B cell (primary cell): ENCODE results near the gene CPM. TPM values are rescaled to one million over a fixed set of nuclear protein-coding genes. Genes with fewer than 3 reads are reported as not detected.

Experiments used
- ATAC-seq: fragments of 200-7000 bp; cut with Tn5 transposase; one replicate; pipeline ENCODE4 v1.10.0; 2021; ENCODE audit warnings: low read depth, mild to moderate bottlenecking, moderate number of reproducible peaks, moderate library complexity
- CTCF ChIA-PET: fragments of 350-600 bp; sonication (Branson Sonifier 250); formaldehyde crosslinking; loops from one replicate; lab custom pipeline; 2021; ENCODE audit warnings: antibody characterized with exemption, inconsistent platforms; lab: Charles Lee
- POLR2A ChIA-PET: fragments of 350-600 bp; sonication (Branson Sonifier 250); formaldehyde crosslinking; loops from one replicate; lab custom pipeline; 2021; ENCODE audit warnings: antibody characterized with exemption; lab: Charles Lee
- DNase-seq: peaks from one replicate; pipeline ENCODE4 v3.0.0; 2013
- H2AFZ ChIP-seq: 2 replicates; pipeline ENCODE4 v1.6.1; 2012; ENCODE audit warnings: mild to moderate bottlenecking, low read depth, low read length; ENCODE audit not compliant: insufficient read depth, poor library complexity, severe bottlenecking
- H3K27ac ChIP-seq, 2 donors: 1 replicate in 1 of 2; 2 replicates in 1 of 2; pipeline ENCODE4 v1.5.1; 2012 to 2013; ENCODE audit warnings: low read length in 2 of 2, mild to moderate bottlenecking in 2 of 2, moderate library complexity in 1 of 2
- H3K27me3 ChIP-seq, 4 experiments: fragments of 200-600 bp in 1 of 4; sonication (generic) in 1 of 4; replicated peaks in 1 of 4; 1 replicate in 2 of 4; 2 replicates in 2 of 4; pipeline versions ENCODE4 v1.6.1 to v1.7.0; 2013 to 2016; ENCODE audit warnings: low read length in 3 of 4, mild to moderate bottlenecking in 2 of 4, mixed read lengths in 1 of 4, moderate library complexity in 1 of 4; ENCODE audit not compliant: insufficient read depth in 4 of 4, control insufficient read depth in 3 of 4; ENCODE audit errors: control extremely low read depth in 1 of 4
- H3K36me3 ChIP-seq, 2 experiments: replicated peaks in 1 of 2; 1 replicate in 1 of 2; 2 replicates in 1 of 2; pipeline versions ENCODE4 v1.6.1 to v1.7.1; 2013; ENCODE audit warnings: low read length in 1 of 2; ENCODE audit not compliant: insufficient read depth in 2 of 2, control insufficient read depth in 1 of 2; ENCODE audit errors: control extremely low read depth in 1 of 2, extremely low read depth in 1 of 2
- H3K4me1 ChIP-seq, 2 donors: fragments of 200-600 bp in 1 of 2; sonication (generic) in 1 of 2; 1 replicate in 1 of 2; 2 replicates in 1 of 2; pipeline versions ENCODE4 v1.5.1 to v1.6.1; 2013 to 2017; ENCODE audit warnings: low read length in 2 of 2; ENCODE audit not compliant: control insufficient read depth in 2 of 2, insufficient read depth in 2 of 2
- H3K4me2 ChIP-seq: replicated peaks from 2 replicates; pipeline ENCODE3; 2012; ENCODE audit warnings: mild to moderate bottlenecking, low read depth, low read length; ENCODE audit not compliant: poor library complexity, severe bottlenecking
- H3K4me3 ChIP-seq, 5 experiments: fragments of 200-600 bp in 1 of 5; sonication (generic) in 1 of 5; 1 replicate in 3 of 5; 2 replicates in 2 of 5; pipeline versions ENCODE4 v1.5.1 to v1.7.0; 2011 to 2016; ENCODE audit warnings: low read length in 4 of 5, mild to moderate bottlenecking in 4 of 5, low read depth in 2 of 5, control low read depth in 1 of 5, moderate library complexity in 1 of 5; ENCODE audit not compliant: insufficient read depth in 1 of 5; ENCODE audit errors: control extremely low read depth in 1 of 5, extremely low read depth in 1 of 5
- H3K79me2 ChIP-seq: fragments of 200-600 bp; sonication (generic); one replicate; pipeline ENCODE4 v1.6.0; 2016; ENCODE audit warnings: low read length; ENCODE audit not compliant: control insufficient read depth, insufficient read depth
- H3K9ac ChIP-seq: fragments of 200-600 bp; sonication (generic); 2 replicates; pipeline ENCODE4 v1.6.1; 2017; ENCODE audit warnings: mild to moderate bottlenecking, low read length, moderate library complexity
- H3K9me3 ChIP-seq, 3 donors: one replicate each; pipeline versions ENCODE4 v1.6.1 to v1.7.1; 2013; ENCODE audit warnings: low read length in 2 of 3; ENCODE audit not compliant: control insufficient read depth in 2 of 3, insufficient read depth in 1 of 3; ENCODE audit errors: control extremely low read depth in 1 of 3
- H4K20me1 ChIP-seq: 2 replicates; pipeline ENCODE4 v1.6.0; 2012; ENCODE audit warnings: mild to moderate bottlenecking, low read length; ENCODE audit not compliant: insufficient read depth, control insufficient read depth, poor library complexity, severe bottlenecking
- H3K27ac Mint-ChIP-seq: one replicate; pipeline ENCODE4 v1.8.0; 2021; ENCODE audit warnings: mixed read lengths
- H3K27me3 Mint-ChIP-seq: one replicate; pipeline ENCODE4 v1.8.0; 2021; ENCODE audit warnings: mixed read lengths
- H3K4me1 Mint-ChIP-seq: one replicate; pipeline ENCODE4 v1.8.0; 2021; ENCODE audit warnings: mixed read lengths
- H3K4me3 Mint-ChIP-seq: one replicate; pipeline ENCODE4 v1.8.0; 2021; ENCODE audit warnings: mixed read lengths
- H3K9me3 Mint-ChIP-seq: one replicate; pipeline ENCODE4 v1.8.0; 2022; ENCODE audit warnings: mixed read lengths; ENCODE audit not compliant: insufficient read depth
- CTCF ChIP-seq: fragments of 200-600 bp; IDR thresholded peaks from one replicate; pipeline ENCODE4 v1.8.0; 2022; ENCODE audit warnings: antibody characterized with exemption, mild to moderate bottlenecking
- EZH2 ChIP-seq: IDR thresholded peaks from 2 replicates; pipeline ENCODE4 v1.6.1; 2012; ENCODE audit warnings: borderline replicate concordance, low read depth, mild to moderate bottlenecking, moderate library complexity, low read length; ENCODE audit not compliant: insufficient read depth, poor library complexity, severe bottlenecking
- WGBS: methylation state at CpG from one replicate; pipeline ENCODE4 v1.1.5; 2013; ENCODE audit warnings: missing lambda C conversion rate; ENCODE audit not compliant: insufficient coverage; 5-methylcytosine and 5-hydroxymethylcytosine counted together
- intact Hi-C: fragments of 100-400 bp; cut with micrococcal nuclease; formaldehyde crosslinking; loops from one replicate; pipeline ENCODE4 v1.10.0; 2022
- polyA plus RNA-seq: library from polyadenylated mRNA; depleted of rRNA; stranded (reverse); fragments of >200 nt; gene quantifications from 2 replicates; pipeline ENCODE4 v1.2.3, GENCODE V29; 2012
- total RNA-seq, 2 donors: library from RNA; stranded (reverse); fragments of 120-200 nt in 1 of 2; gene quantifications; 1 replicate in 1 of 2; 2 replicates in 1 of 2; pipeline versions ENCODE4 v1.2.3 to v1.2.4, GENCODE V29; 2013 to 2022

CPM gene
- total and polyA plus RNA-seq, 2 donors (not counting 1 experiment from before 2014, with no cell fraction given), result 1.2 to 5.0 TPM

- ChIA-PET POLR2A (no interaction called here), CTCF (no interaction called here)
- Histone ChIP-seq H3K79me2 (peaks cover 11% of the 10 kb centered on the region), H3K27ac (no peak overlapping the region), H3K4me2 (no peak overlapping the region), H4K20me1 (no peaks in the 10 kb centered on the region), H3K9ac (no peak overlapping the region), H3K36me3 (no peaks in the 10 kb centered on the region), H3K9me3 (no peaks in the 10 kb centered on the region), H3K27me3 (no peaks in the 10 kb centered on the region), H3K4me1 (peaks cover 45 to 47% of the 10 kb centered on the region in 2 donors), H2AFZ (no peak overlapping the region), H3K4me3 (no peak overlapping the region)
- no peaks in the 10 kb centered on the region for H3K27me3 Mint-ChIP-seq
- H3K27ac Mint-ChIP-seq, result no peak overlapping the region
- peaks cover 50% of the 10 kb centered on the region for H3K4me1 Mint-ChIP-seq
- no peaks in the 10 kb centered on the region for H3K9me3 Mint-ChIP-seq
- TF ChIP-seq EZH2, result no peak
- no peak for TF ChIP-seq CTCF
- no peak for ATAC-seq
- 92% methylated on average over 2 of the region's 3 CpGs for WGBS
- H3K4me3 Mint-ChIP-seq, result no peak overlapping the region
- no peak for DNase-seq
- intact Hi-C loops, result no loop called here
Observed at GRCh38 chr12:68893741-68894140, 39.2 kb downstream of the CPM start.

DNA sequence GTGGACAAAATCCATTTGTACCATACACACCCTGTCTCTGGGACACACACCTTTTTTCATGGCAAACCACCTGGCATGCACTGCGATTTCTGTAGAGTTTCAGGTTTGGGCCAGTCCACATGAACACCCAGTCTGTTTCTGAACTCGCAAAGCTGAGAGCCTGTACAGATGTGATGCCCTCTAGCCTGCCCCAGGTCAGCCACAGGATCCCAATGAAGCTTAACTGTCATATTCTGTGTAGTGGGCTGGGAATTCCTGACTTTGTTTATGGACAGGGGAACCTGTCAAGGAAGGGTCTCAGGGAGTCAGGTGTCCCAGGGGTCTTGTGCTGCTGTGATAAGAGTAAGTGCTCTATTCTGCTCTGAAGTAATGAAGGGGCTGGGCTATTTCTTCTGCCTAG, 39.8 kb downstream of the CPM start:
- no peaks in the 10 kb centered on the region for H3K27me3 Mint-ChIP-seq
- no peaks in the 10 kb centered on the region for H3K36me3 ChIP-seq
- no peaks in the 10 kb centered on the region for H4K20me1 ChIP-seq
- ChIA-PET CTCF (no interaction called here), POLR2A (interaction anchor here (0.6 kb wide), 1 partner anchor 122 kb away, joined by 3 read pairs; no protein-coding TSS in a partner anchor)
- DNase-seq (no peak), ATAC-seq (no peak)
- peaks cover 44 to 46% of the 10 kb centered on the region in 2 donors for H3K4me1 ChIP-seq
- H3K4me1 Mint-ChIP-seq, result peaks cover 52% of the 10 kb centered on the region
- H3K4me3 Mint-ChIP-seq, result no peak overlapping the region
- H3K27me3 ChIP-seq, result no peaks in the 10 kb centered on the region
- TF ChIP-seq EZH2 (no peak), CTCF (no peak)
- WGBS, result 94% methylated on average over 2 of the region's 2 CpGs
- intact Hi-C loops, result no loop called here
- no peak overlapping the region for H3K4me3 ChIP-seq
- no peak overlapping the region for H3K27ac Mint-ChIP-seq
- no peak overlapping the region for H3K9ac ChIP-seq
- no peaks in the 10 kb centered on the region for H3K9me3 Mint-ChIP-seq
- no peak overlapping the region for H2AFZ ChIP-seq
- no peaks in the 10 kb centered on the region for H3K9me3 ChIP-seq
- H3K79me2 ChIP-seq, result peaks cover 11% of the 10 kb centered on the region
- H3K4me2 ChIP-seq, result no peak overlapping the region
- H3K27ac ChIP-seq, result no peak overlapping the region
